Peyer's patch (tissue), 4 donors: ENCODE results near the gene EFCAB8.

Experiments
- CTCF ChIP-seq, 6 experiments: fragments of 450-650 bp in 4 of 6; fragments of 200-600 bp in 2 of 6; sonication (generic) in 1 of 6; IDR thresholded peaks; one replicate each; pipeline ENCODE4 v1.5.1; 2017 to 2019; ENCODE audit warnings: antibody characterized with exemption in 6 of 6, mild to moderate bottlenecking in 3 of 6, moderate library complexity in 1 of 6
- POLR2A ChIP-seq, 2 donors: fragments of 450-650 bp; IDR thresholded peaks; one replicate each; pipeline ENCODE4 v1.5.1; 2017; ENCODE audit warnings: antibody characterized with exemption in 2 of 2, mild to moderate bottlenecking in 2 of 2, moderate library complexity in 2 of 2

- no peak for TF ChIP-seq CTCF (IDR thresholded peaks at IDR 0.05)
- no peak for TF ChIP-seq POLR2A (IDR thresholded peaks at IDR 0.05)
These were observed 47.5 kb downstream of the EFCAB8 start for GRCh38 chr20:32906200-32906599.
